Activated naive CD8-positive, alpha-beta T cell treated with anti-CD3 and anti-CD28 coated beads, Interleukin-2, amount 50 U/mL, for 24 hours (primary cell): ENCODE measurements around the gene FAM124A.

Experiments used
- ATAC-seq: fragments of 150-1000 bp; cut with Tn5 transposase; one replicate; pipeline ENCODE4 v1.10.0; 2021
- DNase-seq: peaks from one replicate; pipeline ENCODE4 v3.0.0; 2021
- H3K27ac Mint-ChIP-seq: one replicate; pipeline ENCODE4 v1.8.0; 2021; ENCODE audit warnings: mild to moderate bottlenecking, mixed read lengths
- H3K27me3 Mint-ChIP-seq: one replicate; pipeline ENCODE4 v1.8.0; 2021; ENCODE audit warnings: mixed read lengths
- H3K36me3 Mint-ChIP-seq: one replicate; pipeline ENCODE4 v1.8.0; 2021; ENCODE audit warnings: low read depth, mixed read lengths
- H3K4me1 Mint-ChIP-seq: one replicate; pipeline ENCODE4 v1.8.0; 2021; ENCODE audit warnings: mixed read lengths
- H3K4me3 Mint-ChIP-seq: one replicate; pipeline ENCODE4 v1.8.0; 2021; ENCODE audit warnings: mild to moderate bottlenecking, moderate library complexity, mixed read lengths
- H3K9me3 Mint-ChIP-seq: one replicate; pipeline ENCODE4 v1.8.0; 2021; ENCODE audit warnings: mixed read lengths

FAM124A gene

GRCh38 chr13:51229101-51229719 is 7.0 kb downstream of the FAM124A start:
- ATAC-seq (no peak), DNase-seq (no peak)
- H3K4me3 Mint-ChIP-seq: no peak overlapping the region

GRCh38 chr13:51229731-51230130 is 7.5 kb downstream of the FAM124A start:
- ATAC-seq (no peak), DNase-seq (no peak)
- no peak overlapping the region for H3K27ac Mint-ChIP-seq
- no peaks in the 10 kb centered on the region for H3K36me3 Mint-ChIP-seq
- H3K27me3 Mint-ChIP-seq: peaks cover 48% of the 10 kb centered on the region
- H3K4me1 Mint-ChIP-seq: peaks cover 1% of the 10 kb centered on the region
- H3K4me3 Mint-ChIP-seq: no peak overlapping the region
- H3K9me3 Mint-ChIP-seq: no peaks in the 10 kb centered on the region

More at GRCh38 chr13:51229101-51229719, 7.0 kb downstream of the FAM124A start:
- H3K27ac Mint-ChIP-seq: no peak overlapping the region
- peaks cover 1% of the 10 kb centered on the region for H3K4me1 Mint-ChIP-seq
- no peaks in the 10 kb centered on the region for H3K36me3 Mint-ChIP-seq
- H3K27me3 Mint-ChIP-seq: peaks cover 50% of the 10 kb centered on the region
- no peaks in the 10 kb centered on the region for H3K9me3 Mint-ChIP-seq

GRCh38 chr13:51230477-51231105 is 8.4 kb downstream of the FAM124A start:
- Mint-ChIP-seq H3K4me1 (peaks cover 1% of the 10 kb centered on the region), H3K36me3 (no peaks in the 10 kb centered on the region), H3K27ac (no peak overlapping the region), H3K9me3 (no peaks in the 10 kb centered on the region), H3K27me3 (peaks cover 42% of the 10 kb centered on the region), H3K4me3 (peak overlapping the region; percentile 55)
- ATAC-seq (no peak), DNase-seq (no peak)

DNA sequence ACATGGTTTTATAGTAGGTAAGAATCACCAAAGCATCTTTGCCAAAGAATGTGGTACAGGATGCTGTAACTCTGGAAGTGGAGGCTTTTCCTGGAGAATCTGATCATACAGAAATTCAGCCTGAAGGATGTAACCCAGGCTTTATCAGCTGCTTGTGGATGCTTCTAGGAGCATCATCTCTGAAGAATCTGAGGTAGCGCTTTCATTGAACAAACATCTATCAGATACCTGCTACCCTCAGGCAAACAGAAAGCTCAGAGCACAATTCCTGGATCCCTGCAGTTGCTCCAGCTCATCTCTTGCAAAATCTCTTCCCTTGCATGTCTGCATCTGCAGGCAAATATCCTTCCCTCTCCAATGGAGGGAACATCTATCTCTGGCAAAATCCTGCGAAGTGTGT is 9.3 kb downstream of the FAM124A start:
- peaks cover 38% of the 10 kb centered on the region for H3K27me3 Mint-ChIP-seq
- no peak overlapping the region for H3K27ac Mint-ChIP-seq
- no peak overlapping the region for H3K4me3 Mint-ChIP-seq
- no peak for ATAC-seq
- no peaks in the 10 kb centered on the region for H3K36me3 Mint-ChIP-seq
- peaks cover 1% of the 10 kb centered on the region for H3K4me1 Mint-ChIP-seq
- no peaks in the 10 kb centered on the region for H3K9me3 Mint-ChIP-seq
- no peak for DNase-seq

DNA sequence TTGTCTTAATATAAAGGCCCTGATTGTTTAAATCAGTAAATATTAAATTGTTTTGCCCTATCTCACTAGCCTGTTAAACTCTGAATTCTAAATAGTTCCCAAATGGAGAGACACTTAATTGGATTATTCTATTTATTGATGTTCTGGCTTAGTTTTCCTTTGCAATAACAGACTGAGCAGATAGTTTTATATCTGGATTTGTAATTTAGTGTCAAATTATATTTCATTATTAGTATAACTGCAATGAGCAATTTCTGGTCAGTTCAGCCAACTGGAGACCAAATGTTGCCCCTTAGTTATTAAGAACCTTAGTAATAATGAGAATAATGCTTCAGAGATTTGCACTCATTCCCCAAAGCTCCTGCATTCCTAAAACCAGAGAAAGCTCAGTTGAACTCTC is 10.1 kb downstream of the FAM124A start:
- Mint-ChIP-seq H3K4me3 (no peak overlapping the region), H3K4me1 (peaks cover 1% of the 10 kb centered on the region), H3K36me3 (no peaks in the 10 kb centered on the region), H3K27ac (no peak overlapping the region), H3K27me3 (peaks cover 41% of the 10 kb centered on the region), H3K9me3 (no peaks in the 10 kb centered on the region)
- DNase-seq (no peak), ATAC-seq (no peak)

- no peak overlapping the region for H3K27ac Mint-ChIP-seq
- DNase-seq: no peak
- no peak for ATAC-seq
- H3K36me3 Mint-ChIP-seq: no peaks in the 10 kb centered on the region
- no peaks in the 10 kb centered on the region for H3K9me3 Mint-ChIP-seq
- H3K27me3 Mint-ChIP-seq: peaks cover 37% of the 10 kb centered on the region
- no peak overlapping the region for H3K4me3 Mint-ChIP-seq
- H3K4me1 Mint-ChIP-seq: peaks cover 1% of the 10 kb centered on the region
Observed at GRCh38 chr13:51233117-51233826, 11.1 kb downstream of the FAM124A start.

DNA sequence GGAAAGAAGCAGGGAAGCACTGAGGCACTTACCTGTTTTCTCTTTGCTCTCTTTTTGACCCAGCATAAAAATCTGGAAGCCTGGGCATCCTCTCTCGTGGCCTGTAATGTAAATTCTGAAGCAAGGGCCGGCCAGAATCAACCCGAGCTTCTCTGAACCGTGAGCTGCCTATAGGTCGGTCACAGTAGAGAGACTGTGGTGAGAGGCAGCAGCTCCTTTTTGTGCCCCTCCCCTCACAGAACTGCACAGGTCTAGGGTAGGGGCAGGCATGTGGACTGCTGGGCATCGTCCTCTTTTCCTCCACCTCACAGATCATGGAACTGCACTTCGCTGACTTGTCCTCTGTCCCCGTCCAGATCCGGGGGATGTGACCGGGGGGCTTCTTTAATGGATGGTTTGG is 12.5 kb downstream of the FAM124A start:
- H3K27me3 Mint-ChIP-seq: peaks cover 33% of the 10 kb centered on the region
- H3K4me3 Mint-ChIP-seq: no peak overlapping the region
- H3K27ac Mint-ChIP-seq: no peak overlapping the region
- no peaks in the 10 kb centered on the region for H3K36me3 Mint-ChIP-seq
- no peaks in the 10 kb centered on the region for H3K9me3 Mint-ChIP-seq
- ATAC-seq: no peak
- no peak for DNase-seq
- peaks cover 1% of the 10 kb centered on the region for H3K4me1 Mint-ChIP-seq

DNA sequence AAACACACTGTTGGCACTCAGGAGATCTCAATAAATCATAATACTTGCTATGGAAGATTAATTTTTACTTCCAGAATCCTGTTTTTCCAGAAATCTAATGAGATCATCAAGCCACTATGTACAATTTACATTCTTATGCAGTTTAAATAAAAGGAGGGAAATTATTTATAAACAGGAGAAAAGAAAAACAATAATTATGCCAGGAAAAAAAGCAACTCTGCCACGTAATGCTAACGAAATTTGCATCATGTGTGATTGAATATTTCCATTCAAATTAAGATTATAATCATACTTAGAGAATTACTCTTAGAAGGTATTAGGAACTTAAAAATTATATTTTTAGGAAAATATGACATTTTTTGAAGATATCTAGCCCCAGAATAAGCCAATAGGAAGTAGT is 13.0 kb downstream of the FAM124A start:
- Mint-ChIP-seq H3K4me1 (peaks cover 1% of the 10 kb centered on the region), H3K9me3 (no peaks in the 10 kb centered on the region), H3K27me3 (peaks cover 30% of the 10 kb centered on the region), H3K36me3 (no peaks in the 10 kb centered on the region), H3K4me3 (no peak overlapping the region), H3K27ac (no peak overlapping the region)
- DNase-seq: no peak
- ATAC-seq: no peak

DNA sequence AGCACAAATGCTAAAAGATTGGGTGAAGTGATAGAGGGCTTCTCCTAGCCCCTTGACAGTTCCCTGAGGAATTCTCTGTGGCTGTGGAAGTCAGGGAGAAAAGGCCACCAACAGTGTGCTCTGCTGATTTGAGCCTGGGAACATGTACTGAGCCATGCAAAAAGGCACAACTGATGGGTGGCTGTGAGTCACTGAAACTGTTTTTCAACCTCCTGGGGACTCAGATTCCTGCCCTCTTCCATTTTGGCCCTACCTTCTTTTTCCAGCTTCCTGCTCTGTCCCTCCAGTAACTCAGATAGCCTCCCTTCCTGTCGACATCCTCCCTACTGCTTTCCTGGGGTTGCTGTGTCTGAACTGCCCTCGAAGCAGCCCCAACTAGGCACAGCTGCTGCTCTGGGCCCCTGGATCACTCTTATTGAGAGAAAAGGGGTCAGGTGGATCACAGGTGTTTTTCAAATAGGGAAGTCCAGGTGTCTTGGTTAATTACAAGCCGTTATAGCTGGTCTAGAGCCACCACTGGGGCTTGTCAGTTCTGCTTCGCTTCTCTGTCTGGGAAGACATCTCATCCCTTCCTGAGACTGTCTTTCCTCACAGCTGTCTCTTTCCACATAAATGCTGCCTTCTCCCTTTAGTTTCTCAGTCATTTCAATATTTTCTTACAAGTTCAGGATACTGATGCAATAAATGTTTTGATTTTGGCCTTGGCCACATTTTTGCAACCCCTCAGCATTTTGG is 13.7 kb downstream of the FAM124A start:
- DNase-seq (no peak), ATAC-seq (no peak)
- no peak overlapping the region for H3K4me3 Mint-ChIP-seq
- peaks cover 27% of the 10 kb centered on the region for H3K27me3 Mint-ChIP-seq
- no peak overlapping the region for H3K27ac Mint-ChIP-seq
- H3K4me1 Mint-ChIP-seq: no peaks in the 10 kb centered on the region
- no peaks in the 10 kb centered on the region for H3K9me3 Mint-ChIP-seq
- no peaks in the 10 kb centered on the region for H3K36me3 Mint-ChIP-seq

- Mint-ChIP-seq H3K4me3 (no peak overlapping the region), H3K9me3 (no peaks in the 10 kb centered on the region), H3K4me1 (no peaks in the 10 kb centered on the region), H3K27me3 (peaks cover 30% of the 10 kb centered on the region), H3K27ac (no peak overlapping the region), H3K36me3 (no peaks in the 10 kb centered on the region)
- DNase-seq (no peak), ATAC-seq (no peak)
Observed at GRCh38 chr13:51236491-51236792, 14.2 kb downstream of the FAM124A start.

DNA sequence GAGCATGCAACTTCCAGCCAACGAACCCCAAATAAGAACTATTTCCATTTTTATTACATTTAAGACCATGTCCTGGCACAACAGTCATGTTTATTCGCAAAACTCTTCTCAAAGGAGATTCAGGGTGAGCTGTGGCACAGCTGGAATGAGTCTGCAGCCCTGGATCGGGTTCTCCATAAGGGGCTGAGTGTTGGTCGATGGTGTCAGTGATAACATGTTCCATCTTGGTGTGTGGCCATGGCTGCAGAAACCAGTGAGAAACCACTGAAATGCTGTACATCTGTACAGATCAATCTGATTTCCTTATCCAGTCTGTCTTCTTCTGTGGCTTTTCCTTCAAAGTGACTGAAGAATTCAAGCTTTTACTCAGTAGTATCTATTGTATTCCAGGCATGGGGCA is 15.2 kb downstream of the FAM124A start:
- no peaks in the 10 kb centered on the region for H3K9me3 Mint-ChIP-seq
- no peak overlapping the region for H3K27ac Mint-ChIP-seq
- no peaks in the 10 kb centered on the region for H3K36me3 Mint-ChIP-seq
- ATAC-seq (no peak), DNase-seq (no peak)
- peaks cover 26% of the 10 kb centered on the region for H3K27me3 Mint-ChIP-seq
- no peak overlapping the region for H3K4me3 Mint-ChIP-seq
- H3K4me1 Mint-ChIP-seq: no peaks in the 10 kb centered on the region

DNA sequence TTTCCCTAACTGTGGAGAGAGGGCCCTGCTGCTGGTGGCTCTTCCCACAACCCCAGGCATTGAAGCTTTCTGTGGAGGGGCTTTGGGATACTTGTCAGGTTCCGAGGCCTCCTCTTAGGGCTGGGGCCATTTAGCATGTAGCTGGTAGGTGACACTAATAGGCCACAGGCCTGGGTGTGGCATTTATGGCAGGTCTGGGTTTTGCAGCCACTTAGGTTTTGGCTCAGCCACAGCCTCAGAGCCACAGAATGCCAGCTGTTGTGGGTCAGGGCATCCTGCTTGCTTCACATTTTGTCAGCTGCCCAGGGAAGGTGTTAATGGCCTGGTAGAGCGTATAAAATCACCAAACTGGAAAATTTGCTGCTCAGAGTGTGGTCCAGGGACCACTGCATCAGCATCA is 15.7 kb downstream of the FAM124A start:
- Mint-ChIP-seq H3K27me3 (peaks cover 25% of the 10 kb centered on the region), H3K36me3 (no peaks in the 10 kb centered on the region), H3K27ac (no peak overlapping the region), H3K9me3 (no peaks in the 10 kb centered on the region), H3K4me3 (no peak overlapping the region), H3K4me1 (no peaks in the 10 kb centered on the region)
- ATAC-seq (no peak), DNase-seq (no peak)

DNA sequence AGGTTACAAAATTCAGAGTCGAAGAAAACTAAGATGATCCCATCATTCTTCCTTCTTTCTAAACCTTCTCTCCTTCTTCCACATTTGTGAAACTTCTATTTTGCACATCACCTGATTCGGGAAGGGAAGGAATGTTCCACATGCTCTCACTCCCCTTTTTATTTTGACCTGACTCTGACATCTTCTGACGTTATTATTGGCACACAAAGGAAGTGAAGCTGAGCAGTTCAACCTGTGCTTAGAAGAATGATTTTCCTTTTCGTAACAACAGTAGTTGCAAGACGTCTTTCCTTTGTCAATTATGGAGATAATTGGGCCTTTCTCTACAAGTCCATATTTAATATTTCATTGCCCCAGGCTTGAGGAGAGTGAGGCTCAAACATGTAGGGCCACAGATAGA is 18.0 kb downstream of the FAM124A start:
- DNase-seq (no peak), ATAC-seq (no peak)
- Mint-ChIP-seq H3K4me1 (no peaks in the 10 kb centered on the region), H3K36me3 (no peaks in the 10 kb centered on the region), H3K4me3 (no peak overlapping the region), H3K27me3 (peaks cover 16% of the 10 kb centered on the region), H3K27ac (no peak overlapping the region), H3K9me3 (no peaks in the 10 kb centered on the region)

DNA sequence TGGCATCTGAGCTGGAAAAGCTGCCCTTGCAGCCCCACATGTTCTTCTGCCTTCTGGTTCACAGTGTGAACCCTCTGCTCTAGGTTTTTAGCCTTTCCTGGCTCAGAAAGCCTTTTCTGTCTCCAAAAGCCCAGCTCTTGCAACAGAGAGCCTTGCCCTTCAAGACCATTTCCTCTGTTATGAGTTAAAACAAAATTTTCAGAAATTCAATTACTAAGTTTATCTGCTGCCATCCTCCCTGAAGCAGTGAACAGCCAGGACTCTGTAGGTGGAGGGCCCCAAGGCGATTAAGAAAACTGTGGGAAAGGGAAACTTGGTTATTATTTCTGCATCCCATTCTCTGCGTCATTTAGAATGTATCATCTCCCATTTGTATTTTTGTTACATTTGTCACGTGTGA is 18.8 kb downstream of the FAM124A start:
- Mint-ChIP-seq H3K27ac (no peak overlapping the region), H3K4me3 (no peak overlapping the region)

DNA sequence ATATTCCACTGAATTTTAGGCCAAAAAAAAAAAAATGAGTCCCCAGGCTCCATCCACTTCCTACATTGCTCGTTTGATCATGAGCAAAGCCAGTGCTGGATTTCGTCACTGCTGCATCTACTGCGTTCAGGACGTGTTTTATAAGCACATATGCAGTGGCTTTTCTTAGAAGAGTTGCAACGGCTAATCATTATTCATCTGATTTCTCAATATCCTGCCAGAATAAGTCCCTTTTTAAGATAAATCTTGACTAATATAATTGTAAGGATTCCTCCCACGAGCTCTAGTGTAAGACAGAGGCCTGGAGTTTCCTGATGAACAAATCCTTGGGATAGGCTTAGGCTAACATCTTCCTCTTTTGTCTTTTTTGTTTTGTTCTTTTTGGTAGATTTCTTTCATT is 19.5 kb downstream of the FAM124A start:
- Mint-ChIP-seq H3K4me3 (no peak overlapping the region), H3K4me1 (no peaks in the 10 kb centered on the region), H3K27me3 (peaks cover 11% of the 10 kb centered on the region), H3K9me3 (no peaks in the 10 kb centered on the region), H3K27ac (no peak overlapping the region), H3K36me3 (no peaks in the 10 kb centered on the region)
- DNase-seq (no peak), ATAC-seq (no peak)

More for the DNA sequence above, 18.8 kb downstream of the FAM124A start:
- H3K27me3 Mint-ChIP-seq: peaks cover 14% of the 10 kb centered on the region
- H3K9me3 Mint-ChIP-seq: no peaks in the 10 kb centered on the region
- no peak for DNase-seq
- H3K36me3 Mint-ChIP-seq: no peaks in the 10 kb centered on the region
- no peaks in the 10 kb centered on the region for H3K4me1 Mint-ChIP-seq
- no peak for ATAC-seq
